Choroid plexus epithelial cell (primary cell): Measurements from ENCODE around the gene AMER1.

Experiments
- DNase-seq: peaks from one replicate; pipeline ENCODE4 v3.0.0-alpha.2; 2010; ENCODE audit warnings: low read depth
- H3K4me3 ChIP-seq: 2 replicates; pipeline ENCODE4 v1.5.1; 2011; ENCODE audit warnings: low read depth, mild to moderate bottlenecking, control low read depth, low read length, moderate library complexity
- CTCF ChIP-seq: conservative IDR thresholded peaks from 2 replicates; pipeline ENCODE4 v1.5.1; 2011; ENCODE audit warnings: low read depth, mild to moderate bottlenecking, control low read depth, inconsistent platforms, low read length, moderate library complexity

The AMER1 gene

GRCh38 chrX:64204701-64205440 is 637 bp downstream of the AMER1 start:
- TF ChIP-seq CTCF, result no peak
- peak overlapping the region; percentile 68 for H3K4me3 ChIP-seq
- peak; percentile 35 for DNase-seq

GRCh38 chrX:64204252-64204651 is 1.3 kb downstream of the AMER1 start:
- no peak for DNase-seq
- TF ChIP-seq CTCF, result no peak
- peak overlapping the region; percentile 68 for H3K4me3 ChIP-seq

GRCh38 chrX:64202808-64203325 is 2.6 kb downstream of the AMER1 start:
- no peak overlapping the region for H3K4me3 ChIP-seq
- DNase-seq, result peak; percentile 1
- TF ChIP-seq CTCF, result no peak

- no peak overlapping the region for H3K4me3 ChIP-seq
- no peak for TF ChIP-seq CTCF
- DNase-seq, result no peak
Observed at GRCh38 chrX:64198036-64198435, 7.5 kb downstream of the AMER1 start.

GRCh38 chrX:64196606-64197005 is 8.9 kb downstream of the AMER1 start:
- TF ChIP-seq CTCF, result no peak
- no peak for DNase-seq
- no peak overlapping the region for H3K4me3 ChIP-seq

- no peak for TF ChIP-seq CTCF
- DNase-seq, result no peak
- no peak overlapping the region for H3K4me3 ChIP-seq
Observed at GRCh38 chrX:64195862-64196261, 9.6 kb downstream of the AMER1 start.

- no peak for DNase-seq
- no peak for TF ChIP-seq CTCF
- no peak overlapping the region for H3K4me3 ChIP-seq
Observed at GRCh38 chrX:64192673-64193072, 12.8 kb downstream of the AMER1 start.
